ENCODE results near the gene KLC4.

The KLC4 gene

GRCh38 chr6:43059168-43060033 lies at the start of gene KLC4, which contains the start of gene MRPL2:
Gene KLC4, plus strand, starts transcription at chr6:43059631. Its CDS starts 1,705 bp downstream, at chr6:43061336.
Gene MRPL2, minus strand, starts transcription at chr6:43059434. Its CDS starts 53 bp downstream, at chr6:43059381.
- peak; percentile 99 for DNase-seq (ENCODE audit: low spot score)

GRCh38 chr6:43011207-43011606 lies 48.2 kb upstream of the KLC4 start:
- DNase-seq (ENCODE audit: low spot score): no peak

- DNase-seq (ENCODE audit: low spot score): no peak
Observed at GRCh38 chr6:43012364-43012763, 47.1 kb upstream of the KLC4 start.

DNA sequence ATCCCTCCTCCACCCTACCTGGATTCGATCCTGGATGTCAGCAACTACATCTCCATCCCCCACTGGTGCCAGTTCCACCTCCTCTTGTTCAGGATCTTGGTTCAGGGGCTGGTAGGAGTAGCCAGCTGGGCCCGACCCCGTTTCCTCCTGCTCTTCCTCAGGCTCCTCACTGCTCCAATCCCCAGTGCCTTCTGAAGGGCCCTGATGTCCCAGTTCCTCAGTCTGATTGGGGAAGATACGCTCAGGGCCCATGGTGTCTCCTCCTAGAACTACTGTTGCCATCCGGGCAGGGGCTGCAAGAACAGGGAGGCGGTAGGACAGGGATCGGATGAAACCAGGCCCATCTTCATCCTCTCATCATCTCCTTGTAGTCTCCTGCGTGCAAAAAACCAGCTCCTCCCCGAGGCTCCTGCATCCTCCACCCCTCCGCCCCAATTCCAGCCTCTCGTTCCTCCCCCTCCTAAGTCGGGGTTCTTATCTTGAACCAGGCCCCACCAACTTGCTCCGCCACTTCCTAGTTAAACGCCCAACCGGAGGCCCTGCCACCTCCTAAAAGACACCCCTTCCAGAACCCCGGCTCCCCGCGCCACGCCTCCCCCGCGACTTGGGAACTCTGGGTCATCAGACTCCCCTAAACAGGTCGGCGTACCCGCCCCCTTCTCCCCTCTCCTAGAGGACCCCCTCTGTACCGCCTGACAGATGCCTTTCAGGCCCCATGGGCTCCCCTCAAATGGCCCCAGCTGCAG lies 46.2 kb upstream of the KLC4 start:
- DNase-seq (ENCODE audit: low spot score): peak; percentile 22

DNA sequence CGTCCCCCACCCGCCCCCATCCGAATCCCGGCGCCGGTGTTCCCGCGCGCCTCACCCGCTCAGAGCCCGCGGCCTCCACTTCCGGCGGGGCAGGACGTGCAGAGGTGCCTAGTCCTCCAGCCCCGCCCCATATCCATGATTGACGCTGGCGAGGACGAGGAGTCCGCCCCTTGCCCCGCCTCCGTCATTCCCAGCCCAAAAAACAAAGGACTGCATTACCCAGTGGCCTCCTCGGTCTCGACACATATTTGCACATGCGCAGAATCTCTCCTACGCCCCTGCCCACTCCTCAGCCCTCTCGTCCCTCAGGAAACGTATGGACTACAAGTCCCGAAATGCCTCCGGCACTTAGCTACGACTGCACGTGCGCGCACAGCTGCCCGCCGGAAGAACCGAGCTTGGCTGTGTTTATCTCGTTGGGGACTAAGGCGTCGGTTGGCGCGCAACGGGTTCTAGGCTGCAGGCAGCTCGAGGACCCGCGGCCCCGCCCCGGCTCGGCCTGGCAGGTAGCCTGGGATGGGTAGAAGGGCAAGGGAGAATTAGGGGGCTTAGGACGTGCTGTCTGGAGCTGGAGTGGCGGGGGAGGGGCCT lies 45.5 kb upstream of the KLC4 start, which contains the start of the genes KLHDC3 and MEA1:
TSS of gene KLHDC3 (plus strand) at position 407 of the 591 bp plus-strand sequence. CDS start 2,944 bp downstream, outside the sequence.
TSS of gene MEA1 (minus strand) at position 104 of the 591 bp plus-strand sequence. CDS start 133 bp downstream, outside the sequence.
- DNase-seq (ENCODE audit: low spot score): peak; percentile 100

DNA sequence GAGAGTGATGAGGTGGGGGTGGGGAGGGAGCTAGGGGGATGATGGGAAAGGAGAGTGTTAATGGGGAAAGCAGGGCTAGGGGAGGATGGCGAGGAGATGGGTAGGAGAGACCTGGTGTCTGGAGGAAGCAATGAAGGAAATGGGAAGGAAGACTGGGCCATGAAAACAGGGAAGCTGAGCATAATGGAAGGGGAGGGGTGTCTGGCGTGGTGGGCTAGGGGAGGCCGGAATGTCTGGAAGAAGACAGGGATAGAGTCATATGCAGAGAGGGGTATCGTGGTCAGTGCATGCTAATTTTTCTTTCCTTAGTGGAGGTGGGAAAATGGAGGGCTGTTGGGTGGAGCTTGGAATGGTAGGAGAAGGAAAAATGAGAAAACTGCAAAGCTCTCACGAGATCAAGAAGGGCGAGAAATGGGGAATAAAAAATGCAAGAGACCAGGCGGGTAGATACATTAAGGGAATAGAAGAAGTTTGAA lies 45.0 kb upstream of the KLC4 start:
- peak; percentile 20 for DNase-seq (ENCODE audit: low spot score)

GRCh38 chr6:43016176-43016942 lies 43.1 kb upstream of the KLC4 start:
- DNase-seq (ENCODE audit: low spot score): no peak

DNA sequence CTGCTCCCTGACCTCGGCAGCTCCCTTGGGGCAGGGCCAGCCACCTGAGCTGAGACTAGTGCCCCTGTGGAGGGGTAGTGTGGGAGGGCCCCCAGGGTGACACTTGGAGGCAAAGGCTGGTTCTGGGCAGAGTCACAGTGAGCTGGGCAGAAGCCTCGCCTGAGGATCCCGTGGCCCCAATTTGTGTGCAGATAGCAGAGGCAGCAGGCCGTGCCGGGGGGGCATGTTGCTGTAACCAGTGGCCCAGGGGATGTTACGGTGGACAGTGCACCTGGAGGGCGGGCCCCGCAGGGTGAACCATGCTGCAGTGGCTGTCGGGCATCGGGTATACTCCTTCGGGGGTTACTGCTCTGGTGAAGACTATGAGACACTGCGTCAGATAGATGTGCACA lies 42.5 kb upstream of the KLC4 start:
- DNase-seq (ENCODE audit: low spot score): no peak

DNA sequence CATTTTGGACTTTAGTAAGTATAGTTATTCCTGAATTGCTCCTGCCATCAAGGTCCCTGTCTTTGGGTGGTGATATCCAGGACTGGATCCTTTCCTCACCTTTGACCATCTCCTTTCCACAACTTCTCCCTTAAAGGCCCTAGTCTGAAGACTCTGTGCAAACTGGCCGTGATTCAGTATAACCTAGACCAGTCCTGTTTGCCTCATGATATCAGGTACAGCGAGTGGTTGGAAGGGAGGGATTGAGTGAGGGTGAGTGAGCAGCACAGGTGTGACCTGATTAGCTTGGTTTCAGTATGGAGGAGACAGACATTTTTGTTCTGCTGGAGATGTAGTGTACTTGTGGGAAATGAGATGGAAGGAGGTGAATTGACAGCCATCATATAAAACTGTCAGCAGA lies 40.3 kb upstream of the KLC4 start:
- DNase-seq (ENCODE audit: low spot score): no peak

GRCh38 chr6:43020052-43020705 lies 39.3 kb upstream of the KLC4 start:
- no peak for DNase-seq (ENCODE audit: low spot score)

- DNase-seq (ENCODE audit: low spot score): no peak
Observed at GRCh38 chr6:43020847-43021246, 38.6 kb upstream of the KLC4 start.

DNA sequence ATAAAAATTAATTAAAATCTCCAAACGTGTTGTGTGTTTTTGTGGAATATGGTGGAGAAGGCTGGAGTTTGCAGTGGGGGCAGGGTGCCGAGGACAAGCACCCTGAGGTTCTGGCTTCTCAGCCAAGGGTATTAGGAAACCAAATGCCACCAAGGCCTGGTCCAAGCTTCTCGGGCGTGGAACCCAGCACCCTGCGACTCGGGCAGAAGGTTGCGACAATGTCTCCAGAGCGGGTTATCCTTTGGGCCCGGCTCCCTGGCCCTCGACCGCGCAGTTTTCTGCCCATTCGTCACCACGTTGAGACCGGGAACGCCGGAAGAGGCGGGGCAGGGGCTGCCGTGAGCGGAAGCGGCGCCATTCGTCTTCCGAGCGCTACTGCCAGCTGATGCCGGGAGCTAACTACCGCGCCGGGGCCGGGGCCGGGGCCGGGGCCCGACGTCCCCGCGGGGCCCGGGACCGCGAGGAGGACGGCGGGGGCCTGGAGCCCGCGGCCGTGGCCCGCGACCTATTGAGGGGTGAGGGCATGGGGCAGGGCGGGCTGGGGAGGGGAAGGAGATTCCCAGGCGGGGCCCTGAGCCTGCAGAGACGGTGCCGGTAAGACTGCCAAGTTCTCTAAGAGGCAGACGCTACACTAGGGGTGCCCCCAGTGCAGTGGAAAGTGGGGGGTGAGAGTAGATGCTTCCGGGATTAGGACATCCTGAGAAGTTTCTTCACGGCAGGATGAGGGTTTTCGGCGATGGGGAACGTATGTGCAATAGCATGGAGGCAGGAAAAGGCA lies 38.0 kb upstream of the KLC4 start, which contains the start of gene RRP36:
TSS of gene RRP36 (plus strand) at position 354 of the 778 bp plus-strand sequence. CDS start at position 386, 32 bp downstream.
- peak; percentile 68 for DNase-seq (ENCODE audit: low spot score)

DNA sequence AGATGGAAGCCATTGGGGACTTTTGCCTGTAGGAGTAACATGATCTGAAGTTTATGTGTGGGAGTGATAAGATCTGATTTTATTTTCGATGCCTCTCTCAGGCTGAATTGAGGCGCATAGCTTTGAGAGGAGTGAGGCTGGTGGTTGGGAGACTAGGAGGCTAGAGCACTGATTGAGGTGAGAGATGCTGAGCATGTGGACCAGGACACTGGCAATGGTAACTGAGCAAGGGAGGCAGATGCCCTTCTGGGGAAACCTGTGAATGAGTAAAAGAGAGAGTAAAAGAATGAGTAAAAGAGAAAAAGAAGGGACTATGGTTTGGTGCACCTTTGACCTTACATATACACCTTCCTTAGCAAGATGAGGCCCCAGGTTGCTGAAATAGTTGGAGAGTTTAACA lies 35.0 kb upstream of the KLC4 start:
- DNase-seq (ENCODE audit: low spot score): no peak

DNA sequence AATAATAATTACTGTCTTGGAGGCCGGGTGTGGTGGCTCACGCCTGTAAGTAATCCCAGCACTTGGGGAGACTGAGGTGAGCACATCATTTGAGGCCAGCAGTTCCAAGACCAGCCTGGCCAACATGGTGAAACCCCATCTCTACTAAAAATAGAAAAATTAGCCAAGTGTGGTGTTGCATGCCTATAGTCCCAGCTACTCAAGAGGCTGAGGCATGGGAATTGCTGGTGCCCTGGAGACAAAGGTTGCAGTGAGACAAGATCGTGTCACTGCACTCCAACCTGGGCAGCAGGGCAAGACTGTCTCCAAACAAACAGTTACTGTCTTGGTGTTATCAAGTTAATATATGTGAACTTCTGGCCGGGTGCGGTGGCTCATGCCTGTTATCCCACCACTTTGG lies 33.1 kb upstream of the KLC4 start:
- no peak for DNase-seq (ENCODE audit: low spot score)

DNA sequence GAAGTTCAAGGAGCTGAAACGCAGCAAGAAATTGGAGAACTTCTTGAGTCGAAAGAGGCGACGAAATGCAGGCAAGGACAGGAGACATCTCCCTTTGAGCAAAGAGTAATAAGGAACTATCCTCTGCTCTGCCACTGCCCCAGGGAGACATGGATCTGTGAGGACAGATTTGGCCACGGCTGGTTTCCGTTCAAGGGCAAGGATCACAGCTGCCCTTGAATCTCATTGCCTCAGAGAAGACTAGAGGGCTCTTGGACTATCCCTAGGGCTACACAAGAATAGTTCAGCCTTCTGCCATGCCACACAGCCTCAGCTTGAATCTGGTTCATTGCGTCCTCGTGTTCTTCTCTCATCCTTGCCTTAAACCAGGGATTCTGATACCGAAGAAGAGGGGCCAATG lies 30.3 kb upstream of the KLC4 start:
- DNase-seq (ENCODE audit: low spot score): no peak

- no peak for DNase-seq (ENCODE audit: low spot score)
Observed at GRCh38 chr6:43032326-43032725, 27.1 kb upstream of the KLC4 start.

DNA sequence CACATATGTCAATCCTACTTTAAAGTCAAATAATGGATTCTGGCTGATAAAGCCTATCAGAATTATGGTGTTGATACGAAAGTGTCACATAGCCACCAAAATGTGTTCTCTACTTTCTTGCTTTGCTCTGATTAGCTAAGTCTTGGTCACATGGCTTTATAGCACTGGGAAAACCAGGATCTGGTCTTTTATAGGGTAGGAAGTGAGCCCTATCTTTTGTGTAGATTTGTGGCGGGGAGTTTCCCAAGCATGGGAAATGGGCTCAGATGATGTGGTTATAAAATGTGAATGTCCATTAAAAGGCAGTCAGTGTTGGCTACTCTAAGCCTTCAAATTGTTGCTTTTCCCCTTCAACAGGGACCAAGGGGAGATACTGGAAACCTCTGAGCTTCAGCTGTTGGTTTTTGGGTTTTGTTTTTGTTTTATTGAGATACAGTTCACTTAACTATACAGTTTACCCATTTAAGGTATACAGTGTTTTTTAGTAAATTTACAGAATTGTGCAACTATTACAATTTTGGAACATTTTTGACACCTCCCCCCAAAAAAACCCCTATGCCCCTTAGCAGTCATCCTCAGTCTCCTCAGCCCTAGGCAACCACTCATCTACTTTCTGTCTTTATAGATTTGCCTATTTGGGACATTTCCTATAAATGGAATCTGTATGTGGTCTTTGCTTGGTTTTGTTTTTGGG lies 25.8 kb upstream of the KLC4 start:
- DNase-seq (ENCODE audit: low spot score): no peak

GRCh38 chr6:43034190-43034525 lies 25.3 kb upstream of the KLC4 start:
- no peak for DNase-seq (ENCODE audit: low spot score)

DNA sequence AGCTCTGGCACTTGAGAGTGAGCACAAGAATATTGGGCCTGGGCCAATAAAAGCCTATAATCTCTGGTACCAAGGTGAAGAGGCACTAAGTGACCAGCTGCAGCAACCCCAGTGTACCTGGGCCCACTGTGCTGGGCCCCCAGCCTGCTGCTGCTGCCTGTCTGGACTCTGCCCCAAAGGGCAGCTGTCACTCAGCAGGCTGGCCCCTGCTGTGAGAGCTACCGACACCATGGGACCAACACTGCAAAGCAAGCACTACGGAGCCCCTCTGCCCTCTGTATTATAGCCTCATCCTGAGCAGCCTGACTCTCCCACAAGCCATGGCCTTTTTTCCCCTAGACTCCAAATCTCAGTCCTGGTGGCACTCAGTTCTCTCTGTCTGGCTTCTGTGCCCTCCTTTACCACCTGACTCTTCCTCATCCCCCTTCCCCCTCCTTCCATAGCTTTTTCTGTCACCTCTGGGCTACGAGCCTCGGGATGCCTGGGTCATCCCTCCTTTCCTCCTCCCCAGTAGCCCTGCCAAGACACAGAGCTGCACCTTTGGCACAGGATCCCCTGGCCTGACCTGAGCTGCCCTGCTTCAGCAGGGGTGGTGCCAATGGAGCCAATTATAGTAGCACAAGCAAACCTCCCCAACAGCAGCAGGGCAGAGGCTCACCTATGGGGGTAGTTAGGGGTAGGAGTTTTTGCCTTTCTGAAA lies 23.8 kb upstream of the KLC4 start:
- no peak for DNase-seq (ENCODE audit: low spot score)

Measured in NAMALWA (cell line).